Putamen (tissue), 1 donor: ENCODE data around the gene ARL4A.

ENCODE experiments used
- DNase-seq: peaks from one replicate; pipeline ENCODE4 v3.0.0-alpha.2; 2016; ENCODE audit warnings: low spot score

The ARL4A gene

DNA sequence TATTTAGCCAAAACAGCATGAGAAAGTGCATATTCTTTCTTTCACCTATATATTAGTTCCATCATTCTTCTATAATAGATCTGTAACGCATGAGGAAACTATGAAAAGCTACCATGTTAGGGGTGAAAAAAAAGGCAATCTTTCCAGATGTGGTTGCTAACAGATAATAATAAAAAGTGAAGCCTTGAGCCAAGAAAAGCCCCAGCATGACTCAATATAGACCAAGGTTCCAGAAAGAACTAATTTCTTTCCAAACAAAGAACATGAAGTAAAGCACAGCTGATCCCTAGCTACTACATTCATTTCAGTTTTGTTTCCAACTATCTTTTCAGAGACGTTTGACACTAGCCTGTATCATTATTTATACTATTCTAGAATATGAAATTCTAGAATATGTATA lies 16.4 kb downstream of the ARL4A start:
- no peak for DNase-seq

DNA sequence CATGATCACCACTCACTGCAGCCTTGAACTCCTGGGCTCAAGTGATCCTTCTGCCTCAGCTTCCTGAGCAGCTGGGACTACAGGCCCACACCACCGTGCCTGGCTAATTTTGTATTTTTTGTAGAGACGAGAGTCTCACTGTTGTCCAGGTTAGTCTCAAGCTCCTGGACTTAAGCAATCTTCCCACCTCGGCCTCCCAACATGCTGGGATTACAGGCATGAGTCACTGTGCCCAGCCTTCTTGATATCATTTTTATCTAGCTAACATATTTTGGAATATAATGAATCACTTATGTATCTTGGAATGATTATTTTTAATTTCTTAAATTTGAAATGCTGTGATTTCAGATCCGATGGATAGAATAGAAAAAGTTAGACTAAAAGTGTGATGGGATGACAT lies 18.4 kb downstream of the ARL4A start:
- no peak for DNase-seq

DNA sequence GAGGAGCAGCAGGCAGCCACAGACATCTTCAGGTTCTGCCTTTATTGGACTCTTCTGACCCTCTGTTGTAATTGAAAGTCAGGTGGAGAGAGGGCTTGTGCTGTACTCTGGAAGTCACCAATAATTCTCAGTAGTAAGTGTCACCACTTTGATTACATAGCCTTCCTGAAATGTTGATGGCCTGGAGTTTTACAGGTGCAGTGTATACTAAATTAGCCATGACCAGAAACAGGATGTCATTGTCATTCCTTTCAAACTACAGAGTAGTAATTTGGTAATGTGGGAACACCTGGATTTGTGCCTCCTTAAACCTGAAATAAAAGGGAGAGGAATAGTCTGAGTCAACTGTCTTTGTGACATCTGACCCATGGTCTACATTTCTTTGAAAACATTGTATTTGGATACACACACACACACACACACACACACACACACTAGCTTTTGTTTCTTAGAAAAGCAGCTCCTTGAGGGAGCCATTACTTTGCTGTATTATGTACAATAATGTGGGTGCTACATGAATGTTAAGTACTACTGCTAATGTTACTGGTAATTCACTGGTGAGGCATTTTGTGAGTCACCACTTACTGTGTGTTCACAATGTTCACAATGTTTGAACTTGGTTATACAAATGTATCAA lies 19.6 kb downstream of the ARL4A start:
- DNase-seq, result no peak

DNA sequence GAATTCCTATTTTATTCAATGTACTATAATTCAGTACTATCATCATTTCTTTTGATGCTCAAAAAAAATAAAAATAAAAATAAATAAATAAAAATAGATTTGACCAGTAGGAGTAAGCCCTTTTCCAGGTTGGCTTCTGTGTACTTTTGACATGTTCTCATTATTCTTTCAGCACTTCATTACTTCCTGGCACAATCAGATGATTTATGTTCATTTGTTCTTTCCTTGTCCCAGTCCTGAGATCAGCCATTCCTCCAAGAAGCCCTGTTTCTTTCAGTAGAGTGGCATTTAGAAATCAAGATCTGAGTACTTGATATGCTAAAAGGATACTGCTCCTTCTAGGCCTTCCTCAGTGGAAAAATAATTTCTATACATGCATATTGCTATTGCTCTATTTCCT lies 20.9 kb downstream of the ARL4A start:
- DNase-seq, result no peak

DNA sequence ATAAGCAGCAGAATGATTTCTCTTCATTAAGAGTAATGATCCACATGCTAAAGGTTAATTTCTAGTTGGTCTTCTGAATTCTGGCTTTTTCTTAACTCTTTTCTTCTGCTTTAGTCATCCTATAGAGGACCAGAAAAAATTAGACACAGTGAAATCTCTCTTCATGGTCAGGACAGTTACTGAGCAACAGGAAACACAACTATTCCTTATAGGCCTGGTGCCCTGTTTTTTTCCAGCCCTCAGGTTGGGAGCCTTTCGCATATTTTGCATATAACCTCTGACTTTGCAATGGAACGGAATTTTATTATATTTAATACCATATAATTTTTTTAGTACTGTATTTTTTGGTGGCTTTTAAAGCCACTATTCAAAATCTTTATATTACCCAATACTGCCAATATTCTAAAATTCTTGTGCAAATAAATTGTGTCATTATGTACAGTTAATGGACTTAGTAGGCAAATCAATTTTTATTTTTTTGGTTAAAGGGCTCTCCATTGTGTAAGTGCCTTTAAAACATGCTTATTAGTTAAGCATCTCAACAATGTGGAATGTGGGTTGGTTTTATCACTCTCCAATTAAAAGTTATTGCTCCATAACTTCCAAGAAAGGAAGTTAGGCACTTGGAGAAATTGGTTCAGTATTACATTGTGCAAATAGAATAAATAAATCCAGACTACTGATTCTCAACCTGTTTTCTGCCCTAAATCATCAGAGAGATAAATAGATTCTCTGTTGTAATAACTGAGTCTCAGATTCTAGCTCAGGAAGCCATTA lies 22.5 kb downstream of the ARL4A start:
- DNase-seq, result no peak

DNA sequence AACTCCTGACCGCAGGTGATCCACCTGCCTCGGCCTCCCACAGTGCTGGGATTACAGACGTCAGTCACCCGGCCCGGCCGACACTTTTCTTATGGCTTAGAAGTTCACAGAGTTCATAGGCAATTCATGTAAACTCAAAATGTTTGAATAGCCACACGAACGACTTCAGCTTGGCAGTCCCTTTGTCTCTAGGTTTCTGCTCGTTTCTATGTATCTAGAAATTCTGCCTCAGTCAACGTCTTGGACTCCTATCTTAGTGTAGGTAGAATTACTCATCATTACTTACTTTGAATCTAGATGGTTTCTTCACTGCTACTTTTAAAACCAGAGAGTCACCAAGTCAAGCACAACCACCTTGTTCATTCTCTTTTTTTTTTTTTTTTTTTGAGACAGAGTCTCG lies 23.7 kb downstream of the ARL4A start:
- DNase-seq, result no peak

DNA sequence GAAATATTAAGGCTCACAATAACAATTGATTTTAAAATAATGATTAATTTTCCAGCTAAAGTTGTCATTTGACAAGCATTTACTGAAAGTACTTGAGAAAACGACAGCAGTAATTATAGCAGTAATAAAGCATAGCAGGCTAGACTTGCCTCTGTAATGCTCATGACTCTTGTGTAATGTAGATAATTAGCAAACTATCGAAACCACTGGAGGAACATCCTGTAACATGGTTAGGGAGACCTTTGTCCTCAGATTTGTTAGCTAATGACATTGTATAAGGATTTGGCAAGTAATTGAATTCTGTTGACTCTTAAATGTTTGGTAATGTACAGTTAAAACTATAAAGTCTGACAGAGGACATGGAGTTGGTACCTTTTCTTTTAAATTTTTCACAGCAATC lies 24.8 kb downstream of the ARL4A start:
- no peak for DNase-seq

DNA sequence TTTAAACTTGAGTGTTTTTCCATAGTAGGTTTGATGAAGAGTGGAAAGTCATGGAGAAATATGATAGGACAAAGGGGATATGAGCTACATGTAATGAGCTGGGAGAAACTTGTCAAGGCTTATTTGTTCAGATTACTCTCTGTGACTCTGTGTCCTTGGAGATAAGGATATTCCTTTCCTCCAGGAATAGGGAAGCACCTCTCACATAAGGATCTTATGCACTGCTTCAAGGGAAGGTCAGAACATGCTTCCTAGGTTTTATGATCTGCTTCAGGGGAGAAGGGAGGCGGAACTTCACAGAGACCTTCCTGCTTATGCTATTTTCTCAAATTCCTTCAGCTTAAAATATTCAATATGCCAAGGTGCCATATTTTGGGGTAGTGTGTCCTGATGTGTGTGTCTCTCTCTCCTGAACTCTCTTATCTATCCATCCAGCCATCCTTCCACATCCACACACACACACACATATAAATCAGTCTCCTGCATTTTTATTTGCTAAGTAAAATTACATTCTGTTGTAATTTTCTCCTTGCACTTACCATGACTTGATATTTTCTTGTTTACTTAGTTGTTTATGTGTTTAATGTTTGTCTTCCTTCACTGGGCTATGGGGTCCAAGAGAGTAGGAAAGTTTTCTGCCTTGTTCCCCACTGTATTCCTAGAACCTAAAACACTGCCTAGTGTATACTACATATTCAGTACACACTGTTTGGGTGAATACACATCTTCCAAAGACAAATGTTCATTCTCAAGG lies 26.4 kb downstream of the ARL4A start:
- DNase-seq, result no peak

DNA sequence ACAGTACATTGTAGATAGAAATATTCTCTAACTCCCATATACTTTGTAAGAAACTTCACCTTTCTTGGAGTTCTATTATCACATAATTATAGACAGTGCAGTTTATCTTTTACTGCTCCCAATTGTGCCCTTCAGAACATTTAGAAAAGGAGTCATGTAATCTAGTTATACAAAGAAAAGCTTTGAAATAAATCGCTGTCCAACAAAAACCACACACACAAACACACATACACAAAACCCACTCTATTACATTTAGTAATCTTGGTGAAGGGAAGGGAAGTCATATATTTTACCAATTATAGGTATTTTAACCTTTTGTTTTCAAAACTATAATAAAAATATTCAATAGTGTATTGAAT lies 26.9 kb downstream of the ARL4A start:
- DNase-seq, result no peak

DNA sequence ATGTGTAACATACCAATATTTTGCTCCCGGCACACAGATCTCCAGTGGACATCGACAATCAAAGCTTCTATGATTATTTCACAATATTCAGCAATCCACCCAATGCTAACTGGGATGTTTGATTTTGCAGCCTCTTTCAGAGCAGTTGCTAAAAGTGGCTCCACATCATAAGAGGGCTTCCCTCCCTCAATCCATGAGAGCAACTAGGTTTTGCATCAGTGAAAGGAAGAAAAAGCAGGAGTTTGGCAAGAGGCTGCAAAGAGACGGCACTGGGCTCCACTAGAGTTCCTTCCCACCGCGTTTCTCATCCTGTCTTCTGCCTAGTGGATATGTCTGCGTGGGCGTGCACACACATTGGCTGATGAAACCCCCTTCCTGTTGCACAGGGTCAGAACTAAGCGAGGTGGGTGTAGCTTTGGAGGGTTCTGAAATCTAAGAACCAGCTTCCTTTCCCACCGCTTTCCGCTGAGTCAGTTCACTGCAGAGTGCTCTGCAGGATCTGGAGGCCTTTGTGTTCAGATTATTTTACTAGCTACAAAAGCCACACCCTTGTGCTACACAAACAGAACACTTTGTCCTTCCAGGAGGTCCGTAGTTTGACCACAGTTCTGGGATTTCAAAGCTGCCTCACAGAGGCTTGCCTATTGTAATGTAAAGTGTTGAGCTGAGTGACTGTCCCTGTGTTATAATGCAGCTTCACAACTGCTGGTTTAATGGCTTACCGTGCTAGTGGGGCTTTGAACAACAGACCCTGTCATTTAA lies 28.1 kb downstream of the ARL4A start:
- peak; percentile 34 for DNase-seq

DNA sequence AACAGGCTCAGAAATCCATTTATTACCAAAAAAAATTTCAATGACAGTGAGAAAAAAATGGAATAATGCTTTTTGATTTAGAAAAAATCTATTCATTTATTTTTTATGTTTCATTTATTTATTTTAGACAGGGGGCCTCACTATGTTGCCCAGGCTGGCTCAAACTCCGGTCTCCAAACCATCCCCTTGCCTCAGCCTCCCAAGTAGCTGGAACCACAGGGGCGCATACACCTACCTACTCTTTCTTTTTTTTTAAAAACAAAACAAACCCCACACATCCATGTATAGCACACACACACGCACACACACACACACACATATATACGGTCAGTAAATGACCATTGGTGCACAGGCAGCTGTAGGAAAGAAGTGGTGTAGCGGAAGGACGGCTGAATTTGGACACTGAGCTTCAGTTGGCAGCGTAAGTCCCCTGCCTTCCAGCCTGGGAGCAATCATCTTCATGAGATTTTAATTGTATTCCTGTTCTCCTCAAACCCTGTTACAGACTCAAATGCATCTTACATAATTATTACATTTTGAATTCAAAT lies 28.8 kb downstream of the ARL4A start:
- DNase-seq, result no peak

DNA sequence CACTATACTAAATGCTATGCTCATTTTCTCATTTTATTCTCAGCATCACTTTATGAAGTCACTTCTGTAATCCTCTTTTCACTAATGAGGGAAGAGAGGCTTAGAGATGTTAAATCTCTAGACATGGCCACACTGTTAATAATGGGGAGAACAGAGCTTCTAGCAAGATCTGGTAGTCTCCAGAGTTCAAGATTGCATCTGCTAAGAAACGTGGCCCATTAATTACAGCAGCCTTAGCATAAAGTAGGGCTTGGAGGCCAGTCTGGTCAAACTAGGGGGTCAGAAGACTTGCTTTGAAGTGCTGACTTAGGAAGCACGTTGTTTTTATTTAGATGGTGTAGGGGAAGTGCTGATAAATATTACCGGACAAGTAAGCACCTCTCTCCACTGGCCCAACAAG lies 29.3 kb downstream of the ARL4A start:
- no peak for DNase-seq

DNA sequence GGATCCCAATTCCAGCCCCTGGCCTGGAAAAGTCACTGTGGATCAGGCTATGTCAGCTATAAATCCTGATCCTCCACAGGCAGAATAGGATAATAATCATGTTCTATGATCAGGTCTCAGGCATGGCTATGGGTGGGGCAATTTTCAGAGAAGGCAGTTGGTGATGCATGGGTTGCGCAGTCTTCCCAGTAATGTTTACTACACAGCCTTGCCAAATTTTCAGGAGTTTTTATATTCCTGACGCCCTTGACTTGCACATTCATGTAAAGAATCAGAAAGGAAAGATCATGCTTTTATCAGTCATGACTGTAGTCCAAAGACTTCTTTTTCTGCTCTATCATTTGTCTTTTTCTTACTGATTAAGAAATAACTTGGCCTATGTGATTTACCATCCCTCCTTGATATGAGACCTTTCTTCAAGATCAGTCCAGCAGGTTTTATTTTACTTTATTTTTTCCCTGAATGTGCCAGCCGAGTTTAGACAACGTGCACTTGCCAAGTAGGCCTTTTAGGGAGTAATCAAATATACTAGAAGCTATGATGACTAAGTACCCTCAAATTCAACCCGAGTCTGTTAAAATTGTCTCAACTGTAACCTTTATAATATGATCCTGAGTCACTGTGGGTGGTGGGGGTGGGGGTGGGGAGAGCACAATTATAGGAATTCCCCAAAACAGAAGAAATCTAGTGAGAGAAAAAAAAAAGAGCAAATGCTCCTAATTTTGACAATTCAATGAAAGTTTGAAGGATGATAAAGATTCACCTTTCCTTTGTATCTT lies 31.9 kb downstream of the ARL4A start:
- peak; percentile 24 for DNase-seq

DNA sequence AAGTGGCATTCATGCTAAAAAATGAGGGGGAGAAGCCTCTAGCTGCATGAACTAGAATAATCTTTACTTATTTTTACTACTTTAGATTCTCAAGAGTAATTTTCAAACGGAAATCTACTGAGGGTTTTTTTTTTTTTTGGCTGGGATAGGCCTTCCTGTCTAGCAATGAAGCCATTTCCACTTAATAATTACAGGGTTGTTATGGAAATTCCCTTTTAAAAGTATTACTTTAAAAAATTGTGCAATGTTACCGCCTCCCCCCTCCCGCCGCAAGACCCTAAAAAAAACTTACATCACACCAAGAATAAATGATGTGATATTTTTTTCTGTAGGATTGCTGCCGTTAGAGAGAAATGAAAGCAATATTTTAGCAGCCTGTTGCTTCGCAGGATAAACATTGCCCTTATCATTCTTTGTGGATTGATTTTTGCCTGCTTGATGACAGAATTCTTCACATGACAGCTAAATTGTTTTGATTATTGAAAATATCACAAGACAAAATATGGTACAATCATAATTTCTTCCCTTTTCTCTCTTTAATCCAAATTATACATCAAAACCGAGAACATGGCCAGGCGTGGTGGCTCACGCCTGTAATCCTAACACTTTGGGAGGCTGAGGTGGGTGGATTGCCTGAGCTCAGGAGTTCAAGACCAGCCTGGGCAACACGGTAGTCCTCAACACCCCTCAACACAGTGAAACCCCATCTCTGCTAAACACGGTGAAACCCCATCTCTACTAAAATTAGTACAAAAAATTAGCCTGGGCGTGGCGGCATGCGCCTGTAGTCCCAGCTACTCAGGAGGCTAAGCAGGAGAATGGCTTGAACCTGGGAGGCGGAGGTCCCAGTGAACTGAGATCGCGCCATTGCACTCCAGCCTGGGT lies 32.8 kb downstream of the ARL4A start:
- no peak for DNase-seq

DNA sequence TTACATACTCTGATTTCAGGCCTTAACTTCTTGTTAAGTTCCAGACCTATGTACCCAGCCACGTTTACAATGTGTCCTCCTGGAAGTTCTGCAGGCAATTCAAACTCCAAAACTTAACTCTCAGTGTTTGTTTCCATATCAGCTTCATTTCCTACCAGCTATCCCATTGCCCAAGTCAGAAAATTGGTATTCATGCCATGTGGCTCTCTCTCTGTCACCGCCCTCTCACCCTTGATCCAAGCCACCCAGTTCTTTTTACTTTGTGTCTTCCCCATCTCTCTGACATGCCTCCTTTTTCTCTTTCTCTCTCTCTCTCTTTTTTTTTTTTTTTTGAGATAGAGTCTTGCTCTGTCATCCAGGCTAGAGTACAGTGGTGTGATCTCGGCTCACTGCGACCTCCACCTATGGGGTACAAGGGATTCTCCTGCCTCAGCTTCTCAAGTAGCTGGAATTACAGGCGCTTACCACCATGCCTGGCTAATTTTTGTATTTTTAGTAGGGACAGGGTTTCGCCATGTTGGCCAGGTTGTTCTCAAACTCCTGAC lies 33.9 kb downstream of the ARL4A start:
- DNase-seq, result no peak

DNA sequence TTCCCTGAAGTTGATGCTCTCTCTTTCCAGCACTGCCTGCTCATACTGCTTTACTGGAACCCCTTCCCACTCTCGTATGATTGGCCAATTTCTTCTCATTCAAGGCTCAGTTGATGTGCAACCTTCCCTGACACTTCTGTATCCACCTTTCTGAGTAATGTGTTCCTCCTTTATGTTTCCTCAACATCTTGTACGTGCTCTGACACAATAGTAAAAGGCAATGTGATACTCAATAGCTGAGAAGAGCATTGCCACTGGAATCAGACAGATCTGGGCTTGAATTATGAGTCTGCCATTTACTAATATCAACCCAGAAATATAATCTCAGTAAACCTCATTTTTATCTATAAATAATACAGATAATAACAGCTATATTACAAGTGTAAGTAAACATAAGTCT lies 34.7 kb downstream of the ARL4A start:
- no peak for DNase-seq

DNA sequence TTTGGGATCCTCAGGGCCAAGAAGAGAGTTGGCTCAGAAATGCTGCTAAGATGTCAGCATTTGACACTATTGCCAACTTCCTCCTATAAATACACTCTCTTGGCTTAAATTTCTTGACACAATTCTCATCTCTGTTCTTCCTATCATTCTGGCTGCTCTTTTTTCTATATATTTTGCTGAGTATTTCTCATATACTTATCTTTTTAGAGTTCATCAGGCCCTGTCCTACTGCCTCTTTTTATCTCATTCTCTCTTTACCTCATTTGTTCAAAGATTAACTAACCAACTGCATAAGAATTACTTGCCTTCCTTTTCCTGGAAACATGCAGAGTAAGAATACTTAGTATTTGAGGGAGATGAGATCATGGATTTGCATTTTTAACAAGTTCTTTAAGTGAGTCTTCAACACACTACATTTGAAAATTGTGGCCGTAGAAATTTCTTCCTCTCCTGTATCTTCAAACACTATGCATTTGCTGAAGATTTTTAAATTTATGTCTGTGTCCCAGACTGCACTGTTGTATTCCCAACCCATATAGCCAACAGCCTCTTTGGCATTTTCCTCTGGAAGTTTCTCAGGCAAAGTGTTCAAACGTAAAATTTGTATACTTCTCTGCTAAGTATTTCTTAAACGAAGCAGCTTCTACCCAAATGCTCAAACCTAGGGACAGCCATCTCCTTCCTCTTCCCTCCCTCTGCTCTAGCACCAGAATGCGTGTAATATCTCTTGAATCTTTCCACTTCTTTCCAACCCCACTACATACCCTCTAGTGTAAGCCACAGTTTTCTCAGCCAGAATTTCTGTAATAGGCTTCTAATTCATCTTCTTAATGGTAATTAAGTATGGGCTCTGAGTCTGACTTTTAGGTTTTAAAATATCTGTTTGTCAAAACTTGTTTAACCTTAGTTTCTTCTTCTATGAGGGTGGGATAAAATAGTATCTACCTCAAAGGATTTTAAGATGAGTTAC lies 35.5 kb downstream of the ARL4A start:
- no peak for DNase-seq

DNA sequence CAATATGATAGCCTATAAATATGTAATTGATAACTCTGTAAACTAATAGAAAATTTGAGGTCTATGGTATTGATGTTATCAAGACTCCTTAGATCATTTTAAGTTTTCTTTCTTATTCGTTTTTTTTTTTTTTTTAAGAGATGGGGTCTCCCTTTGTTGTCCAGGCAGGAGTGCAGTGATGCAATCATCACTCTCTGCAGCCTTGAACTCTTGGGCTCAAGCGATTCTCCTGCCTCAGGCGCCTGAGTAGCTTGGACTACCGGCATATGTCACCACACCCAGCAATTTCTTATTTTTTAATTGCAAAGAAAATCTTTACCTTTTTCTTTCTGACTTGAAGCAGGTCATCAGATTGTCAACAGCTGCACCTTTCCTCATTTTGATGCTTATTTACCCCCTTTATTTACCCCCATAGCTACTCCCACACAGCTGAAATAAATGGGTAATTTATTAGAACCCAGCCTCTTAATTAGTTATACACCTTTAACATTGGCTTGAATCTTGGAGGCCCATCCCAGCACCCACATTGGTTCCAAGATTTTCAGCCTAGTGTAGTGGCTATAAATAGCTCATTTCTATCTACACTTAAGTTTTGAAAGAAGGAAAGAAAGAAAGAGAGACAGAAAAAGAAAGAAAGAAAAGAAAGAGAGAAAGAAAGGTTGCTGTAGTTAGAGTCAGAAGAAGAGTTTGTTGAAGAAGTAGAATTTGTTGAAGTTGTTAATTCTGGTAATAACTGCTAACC lies 38.3 kb downstream of the ARL4A start:
- DNase-seq, result no peak
